NCI-H510A treated with DMSO at 0.1 percent for 48 hours (cell line): ENCODE measurements around the gene FAM50B.

ENCODE experiments used
- DNase-seq: peaks from one replicate; lab custom pipeline; 2025; lab: John Stamatoyannopoulos, UW

The FAM50B gene

GRCh38 chr6:3820563-3820962, 28.6 kb upstream of the FAM50B start:
- DNase-seq: no peak

- no peak for DNase-seq
Measured at GRCh38 chr6:3822747-3823445, 26.3 kb upstream of the FAM50B start.

GRCh38 chr6:3823671-3824070, 25.5 kb upstream of the FAM50B start:
- DNase-seq: no peak

GRCh38 chr6:3825331-3825831, 23.8 kb upstream of the FAM50B start:
- DNase-seq: no peak

- no peak for DNase-seq
Measured at GRCh38 chr6:3825851-3826581, 23.2 kb upstream of the FAM50B start.

- no peak for DNase-seq
Measured at GRCh38 chr6:3829285-3829684, 19.9 kb upstream of the FAM50B start.

- DNase-seq: no peak
Measured at GRCh38 chr6:3830806-3831205, 18.4 kb upstream of the FAM50B start.

- DNase-seq: no peak
Measured at GRCh38 chr6:3831761-3832530, 17.2 kb upstream of the FAM50B start.

GRCh38 chr6:3835055-3835731, 14.0 kb upstream of the FAM50B start:
- no peak for DNase-seq

- no peak for DNase-seq
Measured at GRCh38 chr6:3835785-3836184, 13.4 kb upstream of the FAM50B start.

GRCh38 chr6:3836566-3836965, 12.6 kb upstream of the FAM50B start:
- DNase-seq: no peak

GRCh38 chr6:3837781-3838180, 11.4 kb upstream of the FAM50B start:
- no peak for DNase-seq

- DNase-seq: no peak
Measured at GRCh38 chr6:3838992-3839867, 9.9 kb upstream of the FAM50B start.

GRCh38 chr6:3841066-3841454, 8.1 kb upstream of the FAM50B start:
- no peak for DNase-seq

- no peak for DNase-seq
Measured at GRCh38 chr6:3841711-3842565, 7.2 kb upstream of the FAM50B start.

GRCh38 chr6:3843379-3844096, 5.6 kb upstream of the FAM50B start:
- no peak for DNase-seq

- no peak for DNase-seq
Measured at GRCh38 chr6:3844097-3844463, 5.1 kb upstream of the FAM50B start.

GRCh38 chr6:3847521-3847920, 1.7 kb upstream of the FAM50B start:
- DNase-seq: no peak

- DNase-seq: no peak
Measured at GRCh38 chr6:3848380-3848779, 793 bp upstream of the FAM50B start.
